HG02571 (cell line): ENCODE results near the gene SCYGR2.
"Not testable (repeated sequence)": the region's sequence is repeated elsewhere in the genome, so short reads cannot be mapped to it uniquely, and the experiment has no call there.

ENCODE experiments used
- ATAC-seq: cut with Tn5 transposase; IDR thresholded peaks from one replicate; pipeline ENCODE4 v1.9.1; 2021; ENCODE audit warnings: mild to moderate bottlenecking, moderate library complexity; ENCODE audit not compliant: unreplicated experiment

Gene SCYGR2

DNA sequence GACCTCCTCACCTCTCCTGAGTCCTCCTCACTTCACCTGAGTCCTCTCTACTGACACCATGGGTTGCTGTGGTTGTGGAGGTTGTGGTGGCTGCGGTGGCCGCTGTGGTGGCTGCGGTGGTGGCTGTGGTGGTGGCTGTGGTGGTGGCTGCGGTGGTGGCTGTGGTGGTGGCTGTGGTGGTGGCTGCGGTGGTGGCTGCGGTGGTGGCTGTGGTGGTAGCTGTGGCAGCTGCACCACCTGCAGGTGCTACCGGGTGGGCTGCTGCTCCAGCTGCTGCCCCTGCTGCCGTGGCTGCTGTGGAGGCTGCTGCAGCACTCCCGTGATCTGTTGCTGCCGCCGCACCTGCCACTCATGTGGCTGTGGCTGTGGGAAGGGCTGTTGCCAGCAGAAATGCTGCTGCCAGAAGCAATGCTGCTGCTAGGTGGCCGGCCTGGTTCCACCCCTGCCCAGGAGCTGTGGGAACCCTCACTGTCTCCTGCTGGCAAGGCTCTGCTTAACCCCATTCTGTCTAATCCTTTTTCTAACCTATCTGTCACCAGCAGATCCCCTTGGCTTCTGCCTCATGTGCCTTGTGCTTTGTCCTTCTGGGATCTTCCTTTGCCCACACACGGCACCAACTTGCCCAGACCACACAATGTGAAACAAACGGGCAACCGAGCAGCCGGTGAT, at the start of gene SCYGR2:
TSS of gene SCYGR2 (plus strand) at position 59 of the 669 bp plus-strand sequence. CDS start at position 59, 0 bp downstream.
- ATAC-seq = not testable (repeated sequence)

DNA sequence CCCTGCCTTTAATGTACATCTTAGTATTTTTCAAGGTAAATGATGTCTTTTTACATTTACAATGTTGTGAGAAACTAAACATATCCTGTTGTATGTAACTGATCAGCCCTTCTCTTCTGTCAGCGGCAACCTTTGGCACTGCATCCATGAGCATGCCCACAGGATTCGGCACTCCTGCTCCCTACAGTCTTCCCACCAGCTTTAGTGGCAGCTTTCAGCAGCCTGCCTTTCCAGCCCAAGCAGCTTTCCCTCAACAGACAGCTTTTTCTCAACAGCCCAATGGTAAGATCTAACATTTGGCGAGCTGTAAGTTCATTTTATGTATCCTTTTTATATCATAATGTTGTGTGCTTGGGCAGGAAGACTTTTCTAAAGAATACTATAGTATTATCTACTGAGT, 46.9 kb upstream of the SCYGR2 start:
- no peak for ATAC-seq

DNA sequence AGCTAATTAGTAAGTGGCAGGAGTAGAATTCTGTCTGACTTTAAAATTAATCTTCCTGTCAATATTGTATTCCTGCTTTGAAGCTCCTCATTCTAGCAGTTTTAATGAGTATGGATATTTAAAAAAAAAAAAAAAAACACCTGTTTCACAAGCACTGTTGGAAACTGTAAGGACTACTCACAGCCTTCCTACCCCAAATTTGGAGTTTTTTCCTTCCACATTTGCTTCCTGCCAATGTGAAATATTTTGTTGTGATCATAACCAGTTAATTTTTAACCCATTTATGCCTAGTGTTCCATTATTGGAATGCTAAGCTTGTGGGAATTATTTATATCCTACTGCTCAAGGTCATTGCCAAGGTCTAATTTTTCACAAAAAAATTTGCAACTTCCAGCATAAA, 36.1 kb upstream of the SCYGR2 start:
- no peak for ATAC-seq

- ATAC-seq = no peak
These were observed 33.6 kb upstream of the SCYGR2 start for GRCh38 chr2:227565080-227565479.

- no peak for ATAC-seq
These were observed 32.7 kb upstream of the SCYGR2 start for GRCh38 chr2:227566012-227566411.

- no peak for ATAC-seq
These were observed 29.9 kb upstream of the SCYGR2 start for GRCh38 chr2:227568852-227569169.

DNA sequence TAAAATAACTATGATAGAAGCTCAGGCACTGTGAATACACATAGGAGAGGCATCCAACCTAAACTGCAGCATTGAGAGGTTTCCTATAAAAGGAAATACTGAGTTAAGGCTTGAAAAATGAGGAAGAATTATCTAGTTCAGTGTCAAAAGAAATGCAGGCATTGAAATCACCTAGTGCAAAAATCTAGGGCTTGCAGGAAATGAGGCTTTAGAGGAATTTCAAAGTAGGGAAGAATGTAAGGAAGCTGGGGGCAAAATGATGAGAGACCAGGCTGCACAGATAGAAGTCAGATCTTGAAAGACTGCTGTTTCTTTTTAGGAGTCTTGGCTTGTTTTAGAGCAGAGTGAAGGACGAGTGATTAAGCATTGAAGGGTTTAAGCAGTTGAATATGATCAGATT, 28.1 kb upstream of the SCYGR2 start:
- no peak for ATAC-seq

- no peak for ATAC-seq
These were observed 22.6 kb upstream of the SCYGR2 start for GRCh38 chr2:227576110-227576509.

- no peak for ATAC-seq
These were observed 21.9 kb upstream of the SCYGR2 start for GRCh38 chr2:227576812-227577211.

GRCh38 chr2:227577555-227577954, 21.1 kb upstream of the SCYGR2 start:
- no peak for ATAC-seq

DNA sequence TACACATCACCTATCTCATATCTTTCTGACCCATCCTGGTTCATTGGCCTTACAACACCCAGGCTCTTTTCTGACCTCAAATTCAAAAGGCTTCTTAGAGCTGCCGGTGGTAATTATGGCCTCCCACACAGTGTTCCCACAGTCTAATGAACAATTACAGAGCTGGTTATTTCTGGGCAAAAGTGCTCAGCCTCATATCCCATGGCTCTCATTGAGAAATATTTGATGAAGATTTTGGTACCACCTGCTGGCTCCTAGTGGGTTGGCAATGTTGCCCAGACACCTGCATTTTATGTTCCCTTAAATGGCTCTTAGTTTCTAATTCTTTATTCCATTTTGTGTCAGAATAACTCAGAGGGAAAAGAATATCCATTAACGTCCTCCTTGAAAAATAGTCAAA, 20.1 kb upstream of the SCYGR2 start:
- ATAC-seq = no peak

DNA sequence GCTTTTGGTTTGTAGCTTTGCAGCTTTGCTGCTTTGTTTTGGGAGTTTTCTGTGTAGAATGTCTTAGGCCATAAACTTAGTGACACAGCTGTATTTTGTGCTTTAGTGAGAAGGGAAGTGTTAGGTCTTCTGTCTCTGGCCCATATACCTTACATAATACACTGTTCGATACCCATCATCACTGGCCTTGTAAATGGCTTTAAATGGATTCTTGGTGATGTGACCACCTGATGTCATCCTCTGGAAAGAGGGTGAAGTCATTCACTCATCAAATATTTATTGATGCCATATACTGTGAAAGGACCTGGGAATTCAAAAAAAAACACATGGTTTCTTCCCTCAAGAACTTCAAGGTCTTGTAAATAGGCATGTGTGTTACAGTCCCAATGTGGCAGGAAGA, 18.9 kb upstream of the SCYGR2 start:
- no peak for ATAC-seq

GRCh38 chr2:227582369-227582768, 16.3 kb upstream of the SCYGR2 start:
- no peak for ATAC-seq

GRCh38 chr2:227592694-227593387, 5.9 kb upstream of the SCYGR2 start:
- ATAC-seq = no peak

GRCh38 chr2:227595797-227596196, 2.9 kb upstream of the SCYGR2 start:
- ATAC-seq = no peak

DNA sequence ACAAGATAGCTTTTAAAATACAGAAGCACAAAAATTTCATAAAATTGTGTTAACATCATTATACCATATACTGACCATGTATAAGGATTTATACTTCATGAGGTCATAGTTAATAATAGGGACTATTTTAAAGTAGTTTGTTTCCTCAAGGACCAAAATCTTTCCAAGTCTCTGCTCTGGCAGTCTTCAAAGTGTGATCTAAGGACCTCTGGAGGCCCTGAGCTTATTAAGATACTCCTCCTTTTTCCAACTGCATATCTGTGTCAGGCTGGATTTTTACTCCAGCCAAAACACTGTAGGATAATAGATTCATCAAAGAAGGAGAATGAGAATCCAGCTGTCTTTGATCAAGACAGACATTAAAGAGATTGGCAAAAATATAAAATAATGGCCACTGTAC, 1.7 kb upstream of the SCYGR2 start:
- ATAC-seq = no peak

GRCh38 chr2:227597998-227598397, 695 bp upstream of the SCYGR2 start:
- no peak for ATAC-seq

DNA sequence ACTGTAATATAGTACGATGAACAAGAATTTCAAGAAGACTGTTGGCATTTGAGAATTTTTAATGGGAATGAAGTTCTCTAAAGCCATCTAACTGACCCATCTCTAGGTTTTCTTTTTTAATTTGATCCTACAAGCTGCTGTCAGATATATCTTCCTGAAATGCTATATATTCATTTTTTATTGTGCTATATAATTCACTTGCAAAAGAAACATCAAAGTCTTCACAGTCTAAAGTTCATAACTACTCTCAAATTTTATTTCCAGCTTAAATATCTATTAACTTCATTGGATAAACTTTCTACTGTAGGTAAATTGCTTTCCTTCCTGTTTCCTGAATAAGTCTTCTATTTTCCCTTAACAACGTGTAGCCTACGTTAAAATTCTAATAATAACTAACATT, 3.7 kb downstream of the SCYGR2 start:
- no peak for ATAC-seq

DNA sequence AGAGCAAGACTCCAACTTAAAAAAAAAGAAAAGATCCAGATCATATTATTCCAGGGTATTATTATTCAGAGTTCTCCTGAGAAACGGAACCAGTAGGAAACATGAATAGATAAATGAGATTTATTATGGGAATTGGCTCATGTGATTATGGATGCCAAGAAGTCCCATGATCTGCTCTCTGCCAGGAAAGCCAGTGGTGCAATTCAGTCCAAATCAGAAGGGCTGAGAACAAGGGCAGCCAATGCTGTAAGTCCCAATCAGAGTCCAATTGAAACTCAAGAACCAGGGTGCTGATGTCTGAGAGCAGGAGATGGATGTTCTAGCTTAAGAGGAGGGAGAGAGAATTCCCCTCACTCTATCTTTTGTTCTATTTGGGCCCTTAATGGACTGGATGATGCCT, 7.8 kb downstream of the SCYGR2 start:
- no peak for ATAC-seq

GRCh38 chr2:227607941-227608340, 9.2 kb downstream of the SCYGR2 start:
- no peak for ATAC-seq

GRCh38 chr2:227608561-227609338, 10.1 kb downstream of the SCYGR2 start:
- no peak for ATAC-seq

DNA sequence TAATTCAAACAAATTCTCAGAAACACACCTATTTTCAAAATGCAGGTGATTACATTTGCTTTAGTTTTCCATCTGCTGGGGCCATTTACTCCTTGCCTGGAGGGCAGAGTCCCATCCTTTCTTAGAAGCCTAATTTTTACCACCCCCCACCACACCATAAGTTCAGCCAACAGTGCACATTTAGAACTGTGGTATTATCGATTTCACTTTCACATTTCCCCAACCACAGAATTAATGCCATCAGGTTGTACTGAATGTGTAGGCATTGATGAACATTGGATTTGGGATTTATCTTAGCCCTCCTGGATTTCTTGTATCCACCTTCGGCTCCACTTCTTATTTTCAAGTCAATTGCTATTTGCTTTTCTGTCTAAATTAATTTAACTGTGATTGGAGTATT, 11.4 kb downstream of the SCYGR2 start:
- no peak for ATAC-seq
